DOHH2 (cell line): ENCODE data around the gene CSNK2A3.

ENCODE experiments used
- CTCF ChIP-seq: fragments of 200-600 bp; sonication (generic); IDR thresholded peaks from one replicate; pipeline ENCODE4 v1.5.1; 2014; ENCODE audit warnings: antibody characterized with exemption, mild to moderate bottlenecking, low read depth, low read length; ENCODE audit not compliant: poor library complexity, severe bottlenecking
- EZH2phosphoT487 ChIP-seq: fragments of 200-600 bp; sonication (generic); IDR thresholded peaks from 2 replicates; pipeline ENCODE4 v1.6.1; 2017; ENCODE audit warnings: borderline replicate concordance, mild to moderate bottlenecking, antibody characterized with exemption, low read length, moderate library complexity, mixed read lengths

- TF ChIP-seq CTCF (no peak), EZH2phosphoT487 (no peak)
These were observed 20.8 kb downstream of the CSNK2A3 start for GRCh38 chr11:11332141-11332710.
